Mesodermal cell (in vitro differentiated cells): ENCODE data around the gene ACOT7.
A peak's percentile ranks its signal among the peaks of the same experiment; 100 is the strongest.

Experiments used
- H3K27ac ChIP-seq: 2 replicates; pipeline ENCODE4 v1.7.0; 2013; ENCODE audit warnings: mild to moderate bottlenecking, low read depth, low read length, moderate library complexity; ENCODE audit not compliant: severe bottlenecking
- H3K36me3 ChIP-seq: 2 replicates; pipeline ENCODE4 v1.7.1; 2013; ENCODE audit warnings: mild to moderate bottlenecking, low read length, moderate library complexity; ENCODE audit not compliant: control insufficient read depth, insufficient read depth
- H3K4me1 ChIP-seq: one replicate; pipeline ENCODE4 v1.7.1; 2013; ENCODE audit warnings: mild to moderate bottlenecking, low read length; ENCODE audit not compliant: insufficient read depth, control insufficient read depth, poor library complexity, severe bottlenecking
- H3K4me3 ChIP-seq: 2 replicates; pipeline ENCODE4 v1.7.0; 2013; ENCODE audit warnings: low read length, control low read depth, mild to moderate bottlenecking; ENCODE audit not compliant: insufficient read depth, poor library complexity, severe bottlenecking; ENCODE audit errors: extremely low read depth
- H3K9me3 ChIP-seq: 2 replicates; pipeline ENCODE4 v1.7.1; 2013; ENCODE audit warnings: mild to moderate bottlenecking, low read length, moderate library complexity; ENCODE audit not compliant: control insufficient read depth
- WGBS, 2 experiments: methylation state at CpG; one replicate each; pipeline ENCODE4 v1.1.5; 2013; ENCODE audit warnings: missing lambda C conversion rate in 2 of 2; ENCODE audit not compliant: insufficient coverage in 2 of 2; 5-methylcytosine and 5-hydroxymethylcytosine counted together

ACOT7 gene

GRCh38 chr1:6280761-6281451 lies 112.7 kb downstream of the ACOT7 start:
- H3K4me3 ChIP-seq: no peak overlapping the region
- peaks cover 25% of the 10 kb centered on the region for H3K36me3 ChIP-seq
- H3K9me3 ChIP-seq: no peaks in the 10 kb centered on the region
- H3K4me1 ChIP-seq: peaks cover 14% of the 10 kb centered on the region
- H3K27ac ChIP-seq: no peak overlapping the region
- WGBS, 2 experiments: 84 to 86% methylated on average over 33 of the region's 33 CpGs

- Histone ChIP-seq H3K4me1 (peaks cover 19% of the 10 kb centered on the region), H3K27ac (no peak overlapping the region), H3K9me3 (no peaks in the 10 kb centered on the region), H3K36me3 (peaks cover 25% of the 10 kb centered on the region), H3K4me3 (no peak overlapping the region)
- 94 to 97% methylated on average over 25 to 30 of the region's 31 CpGs for WGBS, 2 experiments
Observed at GRCh38 chr1:6279613-6280383, 113.8 kb downstream of the ACOT7 start.

- peaks cover 25% of the 10 kb centered on the region for H3K36me3 ChIP-seq
- H3K4me3 ChIP-seq: no peak overlapping the region
- H3K27ac ChIP-seq: no peak overlapping the region
- WGBS, 2 experiments: 91 to 97% methylated on average over 8 to 10 of the region's 10 CpGs
- no peaks in the 10 kb centered on the region for H3K9me3 ChIP-seq
- peaks cover 21% of the 10 kb centered on the region for H3K4me1 ChIP-seq
Observed at GRCh38 chr1:6279066-6279465, 114.5 kb downstream of the ACOT7 start.

- 87 to 92% methylated on average over 8 to 9 of the region's 9 CpGs for WGBS, 2 experiments
- H3K4me3 ChIP-seq: no peak overlapping the region
- H3K27ac ChIP-seq: no peak overlapping the region
- H3K9me3 ChIP-seq: no peaks in the 10 kb centered on the region
- H3K4me1 ChIP-seq: peaks cover 29% of the 10 kb centered on the region
- peaks cover 24% of the 10 kb centered on the region for H3K36me3 ChIP-seq
Observed at GRCh38 chr1:6278263-6278662, 115.3 kb downstream of the ACOT7 start.

GRCh38 chr1:6276811-6277555 lies 116.6 kb downstream of the ACOT7 start:
- no peaks in the 10 kb centered on the region for H3K9me3 ChIP-seq
- H3K4me3 ChIP-seq: no peak overlapping the region
- peaks cover 22% of the 10 kb centered on the region for H3K36me3 ChIP-seq
- peak overlapping the region; percentile 80 for H3K27ac ChIP-seq
- 89 to 93% methylated on average over 14 to 16 of the region's 20 CpGs for WGBS, 2 experiments
- H3K4me1 ChIP-seq: peaks cover 38% of the 10 kb centered on the region

- Histone ChIP-seq H3K9me3 (no peaks in the 10 kb centered on the region), H3K4me1 (peaks cover 40% of the 10 kb centered on the region), H3K27ac (peak overlapping the region; percentile 80), H3K4me3 (no peak overlapping the region), H3K36me3 (peaks cover 22% of the 10 kb centered on the region)
- 50 to 51% methylated on average over 28 to 33 of the region's 35 CpGs for WGBS, 2 experiments
Observed at GRCh38 chr1:6275826-6276782, 117.5 kb downstream of the ACOT7 start.

GRCh38 chr1:6274622-6275139 lies 118.9 kb downstream of the ACOT7 start:
- Histone ChIP-seq H3K4me1 (peaks cover 47% of the 10 kb centered on the region), H3K4me3 (no peak overlapping the region), H3K9me3 (no peaks in the 10 kb centered on the region), H3K36me3 (peaks cover 12% of the 10 kb centered on the region), H3K27ac (no peak overlapping the region)
- 96% methylated on average over 14 to 16 of the region's 16 CpGs for WGBS, 2 experiments

- WGBS, 2 experiments: 97 to 100% methylated on average over 11 of the region's 11 CpGs
Observed at GRCh38 chr1:6274102-6274501, 119.5 kb downstream of the ACOT7 start.

GRCh38 chr1:6273380-6273891 lies 120.1 kb downstream of the ACOT7 start:
- Histone ChIP-seq H3K9me3 (no peaks in the 10 kb centered on the region), H3K36me3 (peaks cover 2% of the 10 kb centered on the region), H3K4me1 (peaks cover 47% of the 10 kb centered on the region), H3K4me3 (no peak overlapping the region), H3K27ac (no peak overlapping the region)
- 64 to 74% methylated on average over 18 to 19 of the region's 19 CpGs for WGBS, 2 experiments

More at GRCh38 chr1:6274102-6274501, 119.5 kb downstream of the ACOT7 start:
- no peaks in the 10 kb centered on the region for H3K9me3 ChIP-seq
- no peak overlapping the region for H3K27ac ChIP-seq
- peaks cover 47% of the 10 kb centered on the region for H3K4me1 ChIP-seq
- H3K4me3 ChIP-seq: no peak overlapping the region
- peaks cover 8% of the 10 kb centered on the region for H3K36me3 ChIP-seq
